Stimulated activated naive CD8-positive, alpha-beta T cell treated with anti-CD3 and anti-CD28 coated beads, Interleukin-15, Interleukin-2, amounts not matched to agents 100 ng/mL and 50 ng/mL, for 24 hours (primary cell): ENCODE data around the gene KIN.
"Not testable (repeated sequence)": the region's sequence is repeated elsewhere in the genome, so short reads cannot be mapped to it uniquely, and the experiment has no call there.

ENCODE experiments used
- H3K27ac Mint-ChIP-seq: one replicate; pipeline ENCODE4 v1.8.0; 2021; ENCODE audit warnings: mild to moderate bottlenecking, mixed read lengths
- H3K27me3 Mint-ChIP-seq: one replicate; pipeline ENCODE4 v1.8.0; 2021; ENCODE audit warnings: mixed read lengths
- H3K36me3 Mint-ChIP-seq: one replicate; pipeline ENCODE4 v1.8.0; 2021; ENCODE audit warnings: low read depth, mixed read lengths
- H3K4me1 Mint-ChIP-seq: one replicate; pipeline ENCODE4 v1.8.0; 2021; ENCODE audit warnings: low read depth, mixed read lengths
- H3K4me3 Mint-ChIP-seq: one replicate; pipeline ENCODE4 v1.8.0; 2021; ENCODE audit warnings: mild to moderate bottlenecking, mixed read lengths
- H3K9me3 Mint-ChIP-seq: one replicate; pipeline ENCODE4 v1.8.0; 2021; ENCODE audit warnings: mixed read lengths

KIN gene

GRCh38 chr10:7787857-7788638 is at the start of gene KIN, which contains the start of gene ATP5F1C:
Gene KIN (minus strand): TSS chr10:7787993. CDS start chr10:7787933, 60 bp downstream.
Gene ATP5F1C (plus strand): TSS chr10:7788177. CDS start chr10:7788208, 31 bp downstream.
- H3K27ac Mint-ChIP-seq: no peak within 1 kb of the TSS

GRCh38 chr10:7836571-7836970 is 48.8 kb upstream of the KIN start:
- H3K4me3 Mint-ChIP-seq: no peak overlapping the region
- no peaks in the 10 kb centered on the region for H3K9me3 Mint-ChIP-seq
- H3K4me1 Mint-ChIP-seq: peaks cover 22% of the 10 kb centered on the region
- no peak overlapping the region for H3K27ac Mint-ChIP-seq
- H3K27me3 Mint-ChIP-seq: no peaks in the 10 kb centered on the region
- H3K36me3 Mint-ChIP-seq: peaks cover 50% of the 10 kb centered on the region

More at GRCh38 chr10:7787857-7788638, at the start of gene KIN, which contains the start of gene ATP5F1C:
- H3K4me3 Mint-ChIP-seq: no peak within 1 kb of the TSS
- no peaks in the 10 kb centered on the region for H3K9me3 Mint-ChIP-seq
- H3K36me3 Mint-ChIP-seq: peaks cover 44% of the 10 kb centered on the region
- H3K27me3 Mint-ChIP-seq: no peaks in the 10 kb centered on the region
- peaks cover 62% of the 10 kb centered on the region for H3K4me1 Mint-ChIP-seq

GRCh38 chr10:7834262-7834661 is 46.5 kb upstream of the KIN start:
- no peak overlapping the region for H3K4me3 Mint-ChIP-seq
- H3K27ac Mint-ChIP-seq: no peak overlapping the region
- H3K9me3 Mint-ChIP-seq: no peaks in the 10 kb centered on the region
- no peaks in the 10 kb centered on the region for H3K27me3 Mint-ChIP-seq
- peaks cover 45% of the 10 kb centered on the region for H3K36me3 Mint-ChIP-seq
- peaks cover 39% of the 10 kb centered on the region for H3K4me1 Mint-ChIP-seq

- Mint-ChIP-seq H3K9me3 (no peaks in the 10 kb centered on the region), H3K4me3 (no peak overlapping the region), H3K27me3 (no peaks in the 10 kb centered on the region), H3K36me3 (peaks cover 46% of the 10 kb centered on the region), H3K27ac (no peak overlapping the region), H3K4me1 (peaks cover 40% of the 10 kb centered on the region)
These were observed 45.4 kb upstream of the KIN start for GRCh38 chr10:7833210-7833609.

- no peak overlapping the region for H3K4me3 Mint-ChIP-seq
- no peak overlapping the region for H3K27ac Mint-ChIP-seq
- H3K9me3 Mint-ChIP-seq: no peaks in the 10 kb centered on the region
- no peaks in the 10 kb centered on the region for H3K27me3 Mint-ChIP-seq
- H3K4me1 Mint-ChIP-seq: peaks cover 41% of the 10 kb centered on the region
- H3K36me3 Mint-ChIP-seq: peaks cover 54% of the 10 kb centered on the region
These were observed 44.3 kb upstream of the KIN start for GRCh38 chr10:7832060-7832459.

GRCh38 chr10:7829289-7829834 is 41.6 kb upstream of the KIN start:
- Mint-ChIP-seq H3K4me1 (peaks cover 36% of the 10 kb centered on the region), H3K27ac (no peak overlapping the region), H3K9me3 (no peaks in the 10 kb centered on the region), H3K27me3 (no peaks in the 10 kb centered on the region), H3K36me3 (peaks cover 58% of the 10 kb centered on the region), H3K4me3 (no peak overlapping the region)

GRCh38 chr10:7826971-7827370 is 39.2 kb upstream of the KIN start:
- no peak overlapping the region for H3K4me3 Mint-ChIP-seq
- no peaks in the 10 kb centered on the region for H3K27me3 Mint-ChIP-seq
- no peak overlapping the region for H3K27ac Mint-ChIP-seq
- H3K9me3 Mint-ChIP-seq: no peaks in the 10 kb centered on the region
- H3K36me3 Mint-ChIP-seq: peaks cover 51% of the 10 kb centered on the region
- peaks cover 26% of the 10 kb centered on the region for H3K4me1 Mint-ChIP-seq

GRCh38 chr10:7824251-7824650 is 36.5 kb upstream of the KIN start:
- Mint-ChIP-seq H3K36me3 (peaks cover 45% of the 10 kb centered on the region), H3K4me3 (no peak overlapping the region), H3K4me1 (peaks cover 29% of the 10 kb centered on the region), H3K27ac (no peak overlapping the region), H3K27me3 (no peaks in the 10 kb centered on the region), H3K9me3 (no peaks in the 10 kb centered on the region)

- peaks cover 11% of the 10 kb centered on the region for H3K36me3 Mint-ChIP-seq
- H3K27ac Mint-ChIP-seq: peak overlapping the region; percentile 90
- H3K4me1 Mint-ChIP-seq: peaks cover 38% of the 10 kb centered on the region
- peak overlapping the region; percentile 96 for H3K4me3 Mint-ChIP-seq
- no peaks in the 10 kb centered on the region for H3K9me3 Mint-ChIP-seq
- H3K27me3 Mint-ChIP-seq: no peaks in the 10 kb centered on the region
These were observed 31.3 kb upstream of the KIN start for GRCh38 chr10:7819121-7819460.

GRCh38 chr10:7818295-7819120 is 30.7 kb upstream of the KIN start, which contains the start of gene TAF3:
Gene TAF3 (plus strand): TSS chr10:7818505. CDS start chr10:7818710, 205 bp downstream.
- Mint-ChIP-seq H3K27ac (peak within 1 kb of the TSS; percentile 90), H3K27me3 (no peaks in the 10 kb centered on the region), H3K9me3 (no peaks in the 10 kb centered on the region), H3K4me1 (peaks cover 38% of the 10 kb centered on the region), H3K4me3 (peak within 1 kb of the TSS; percentile 96), H3K36me3 (peaks cover 11% of the 10 kb centered on the region)

GRCh38 chr10:7817984-7818294 is 30.1 kb upstream of the KIN start:
- peaks cover 38% of the 10 kb centered on the region for H3K4me1 Mint-ChIP-seq
- no peaks in the 10 kb centered on the region for H3K27me3 Mint-ChIP-seq
- H3K27ac Mint-ChIP-seq: peak overlapping the region; percentile 90
- peaks cover 11% of the 10 kb centered on the region for H3K36me3 Mint-ChIP-seq
- H3K4me3 Mint-ChIP-seq: peak overlapping the region; percentile 96
- H3K9me3 Mint-ChIP-seq: no peaks in the 10 kb centered on the region

- H3K9me3 Mint-ChIP-seq: no peaks in the 10 kb centered on the region
- H3K27ac Mint-ChIP-seq: no peak overlapping the region
- peaks cover 38% of the 10 kb centered on the region for H3K4me1 Mint-ChIP-seq
- H3K27me3 Mint-ChIP-seq: no peaks in the 10 kb centered on the region
- H3K36me3 Mint-ChIP-seq: peaks cover 11% of the 10 kb centered on the region
- H3K4me3 Mint-ChIP-seq: peak overlapping the region; percentile 96
These were observed 29.8 kb upstream of the KIN start for GRCh38 chr10:7817576-7817975.

- Mint-ChIP-seq H3K4me3 (no peak overlapping the region), H3K4me1 (peaks cover 15% of the 10 kb centered on the region), H3K27ac (no peak overlapping the region), H3K27me3 (no peaks in the 10 kb centered on the region), H3K9me3 (no peaks in the 10 kb centered on the region), H3K36me3 (peaks cover 8% of the 10 kb centered on the region)
These were observed 25.7 kb upstream of the KIN start for GRCh38 chr10:7813481-7813880.

GRCh38 chr10:7811743-7812142 is 23.9 kb upstream of the KIN start:
- peaks cover 16% of the 10 kb centered on the region for H3K36me3 Mint-ChIP-seq
- not testable (repeated sequence) for H3K27me3 Mint-ChIP-seq, H3K4me3 Mint-ChIP-seq, H3K9me3 Mint-ChIP-seq, H3K27ac Mint-ChIP-seq, H3K4me1 Mint-ChIP-seq

- H3K27me3 Mint-ChIP-seq: no peaks in the 10 kb centered on the region
- no peak overlapping the region for H3K27ac Mint-ChIP-seq
- H3K4me3 Mint-ChIP-seq: no peak overlapping the region
- H3K9me3 Mint-ChIP-seq: no peaks in the 10 kb centered on the region
- H3K36me3 Mint-ChIP-seq: peaks cover 19% of the 10 kb centered on the region
- no peaks in the 10 kb centered on the region for H3K4me1 Mint-ChIP-seq
These were observed 23.2 kb upstream of the KIN start for GRCh38 chr10:7811000-7811399.
